ENCODE measurements around the gene DYNLL1.
"Not testable (repeated sequence)": the region's sequence is repeated elsewhere in the genome, so short reads cannot be mapped to it uniquely, and the experiment has no call there.

Gene DYNLL1

DNA sequence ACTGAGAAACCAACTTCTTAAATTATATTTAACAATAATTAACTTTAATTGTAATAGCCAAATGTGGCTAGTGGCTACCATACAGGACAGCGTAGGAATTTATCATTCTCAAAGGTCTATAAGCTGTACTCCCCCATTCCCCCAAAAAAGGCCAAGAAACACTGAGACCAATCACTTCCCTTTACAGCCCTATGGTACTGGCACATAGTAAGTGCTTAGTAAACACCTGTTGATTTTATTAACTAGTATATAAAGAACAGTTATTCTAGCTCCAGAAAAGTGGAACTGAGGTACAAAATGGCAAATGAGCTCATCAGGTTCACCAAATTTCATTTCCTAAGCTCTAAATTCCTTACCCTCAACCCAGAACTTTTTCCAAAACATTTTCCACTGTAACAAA is 20.3 kb upstream of the DYNLL1 start:
- no peak for DNase-seq

- DNase-seq, result no peak
Observed at GRCh38 chr12:120479458-120479857, 16.5 kb upstream of the DYNLL1 start.

DNA sequence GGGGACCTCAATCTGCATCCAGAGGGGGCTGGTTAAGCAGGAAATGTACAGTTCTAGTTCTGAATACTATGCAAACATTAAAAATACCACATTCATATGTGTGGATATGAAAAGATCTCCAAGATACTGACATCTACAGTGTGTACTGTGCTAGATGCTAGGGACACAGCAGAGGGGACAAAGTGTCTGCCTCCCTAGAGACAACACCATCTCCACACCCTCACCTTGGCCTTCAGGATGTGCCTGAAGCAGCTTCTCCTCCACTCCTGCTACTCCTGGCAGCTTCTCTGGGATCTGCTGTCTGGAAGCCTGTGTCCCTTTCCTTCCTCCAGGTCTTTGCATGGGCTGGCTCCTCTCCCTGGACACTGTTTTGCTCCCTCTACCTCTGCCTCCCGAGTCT is 15.7 kb upstream of the DYNLL1 start:
- DNase-seq, result no peak

GRCh38 chr12:120481022-120481767 is 14.7 kb upstream of the DYNLL1 start:
- no peak for DNase-seq

DNA sequence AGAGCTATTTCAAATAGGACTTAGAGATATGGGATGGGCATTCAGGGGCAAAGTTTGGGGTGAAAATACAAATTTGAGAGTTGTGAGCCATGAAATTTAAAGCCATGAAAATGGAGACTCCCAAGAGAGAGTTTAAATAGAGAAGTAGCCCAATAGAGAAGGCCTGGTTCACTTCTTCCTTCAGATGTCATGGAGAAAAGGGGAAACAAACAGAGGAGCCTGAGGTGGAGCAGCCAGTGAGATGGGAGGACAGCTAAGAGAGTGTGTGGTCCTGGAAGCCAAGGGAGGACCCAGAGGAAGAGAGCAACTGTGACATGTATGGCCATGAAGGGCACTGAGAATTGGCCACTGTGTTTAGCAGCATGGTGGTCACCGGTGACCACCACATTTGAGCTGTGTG is 12.3 kb upstream of the DYNLL1 start:
- DNase-seq, result peak; percentile 4

- DNase-seq, result no peak
Observed at GRCh38 chr12:120485961-120486881, 9.7 kb upstream of the DYNLL1 start.

GRCh38 chr12:120487552-120487951 is 8.4 kb upstream of the DYNLL1 start:
- DNase-seq, result not testable (repeated sequence)

GRCh38 chr12:120488057-120488640 is 7.8 kb upstream of the DYNLL1 start:
- DNase-seq, result no peak

DNA sequence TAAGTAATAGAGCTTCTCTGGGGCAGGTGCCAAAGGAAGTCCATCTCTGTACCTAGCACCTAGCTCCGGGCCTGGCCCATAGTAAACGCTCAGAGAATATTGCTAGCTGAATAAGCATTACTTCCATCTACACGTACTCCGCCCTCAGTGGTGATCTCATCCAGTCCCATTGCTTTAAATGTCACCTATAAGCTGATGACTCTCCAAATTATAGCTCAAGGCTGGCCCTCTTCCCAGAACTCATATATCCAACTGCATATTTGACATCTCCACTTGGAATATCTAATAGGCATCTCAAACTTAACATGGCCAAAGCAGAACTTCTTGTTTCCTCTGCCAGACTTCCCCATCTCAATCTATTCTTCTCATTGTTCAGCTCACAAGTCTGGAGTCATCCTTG is 6.9 kb upstream of the DYNLL1 start:
- no peak for DNase-seq

GRCh38 chr12:120490325-120490724 is 5.6 kb upstream of the DYNLL1 start:
- DNase-seq, result no peak

DNA sequence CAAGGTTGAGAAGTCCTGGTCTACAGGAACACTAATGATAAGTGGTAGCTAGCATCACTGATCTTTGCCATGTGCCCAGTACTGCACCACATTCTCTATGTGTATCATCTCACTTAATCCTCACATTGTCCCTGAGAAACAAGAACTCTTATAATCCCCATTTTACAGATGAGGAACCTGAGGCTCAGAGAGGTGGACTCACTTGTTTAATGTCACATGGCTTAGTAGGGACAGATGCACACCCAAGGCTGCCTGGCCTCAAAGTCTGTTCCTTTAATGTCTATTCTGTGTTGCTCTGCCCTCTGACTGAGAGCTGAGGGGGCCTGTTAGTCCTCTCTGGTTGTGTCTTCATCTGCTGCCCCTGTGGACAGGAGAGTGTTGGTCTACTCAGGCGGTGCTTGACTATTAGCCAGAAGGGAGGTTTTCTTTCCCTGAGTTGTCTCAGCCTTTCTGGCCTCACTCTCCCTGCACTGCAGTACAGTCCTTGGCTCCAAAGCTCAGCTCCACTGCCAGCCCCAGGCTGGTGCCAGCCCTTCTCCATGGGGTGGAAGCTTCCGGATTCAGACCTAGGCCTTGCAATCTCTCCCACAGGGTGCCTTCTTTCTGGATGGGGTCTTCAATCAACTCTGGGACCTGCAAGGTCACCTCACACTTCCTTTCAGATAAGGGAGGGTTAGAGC is 4.9 kb upstream of the DYNLL1 start:
- DNase-seq, result no peak

GRCh38 chr12:120495186-120495730 is 655 bp upstream of the DYNLL1 start:
- DNase-seq, result no peak

DNA sequence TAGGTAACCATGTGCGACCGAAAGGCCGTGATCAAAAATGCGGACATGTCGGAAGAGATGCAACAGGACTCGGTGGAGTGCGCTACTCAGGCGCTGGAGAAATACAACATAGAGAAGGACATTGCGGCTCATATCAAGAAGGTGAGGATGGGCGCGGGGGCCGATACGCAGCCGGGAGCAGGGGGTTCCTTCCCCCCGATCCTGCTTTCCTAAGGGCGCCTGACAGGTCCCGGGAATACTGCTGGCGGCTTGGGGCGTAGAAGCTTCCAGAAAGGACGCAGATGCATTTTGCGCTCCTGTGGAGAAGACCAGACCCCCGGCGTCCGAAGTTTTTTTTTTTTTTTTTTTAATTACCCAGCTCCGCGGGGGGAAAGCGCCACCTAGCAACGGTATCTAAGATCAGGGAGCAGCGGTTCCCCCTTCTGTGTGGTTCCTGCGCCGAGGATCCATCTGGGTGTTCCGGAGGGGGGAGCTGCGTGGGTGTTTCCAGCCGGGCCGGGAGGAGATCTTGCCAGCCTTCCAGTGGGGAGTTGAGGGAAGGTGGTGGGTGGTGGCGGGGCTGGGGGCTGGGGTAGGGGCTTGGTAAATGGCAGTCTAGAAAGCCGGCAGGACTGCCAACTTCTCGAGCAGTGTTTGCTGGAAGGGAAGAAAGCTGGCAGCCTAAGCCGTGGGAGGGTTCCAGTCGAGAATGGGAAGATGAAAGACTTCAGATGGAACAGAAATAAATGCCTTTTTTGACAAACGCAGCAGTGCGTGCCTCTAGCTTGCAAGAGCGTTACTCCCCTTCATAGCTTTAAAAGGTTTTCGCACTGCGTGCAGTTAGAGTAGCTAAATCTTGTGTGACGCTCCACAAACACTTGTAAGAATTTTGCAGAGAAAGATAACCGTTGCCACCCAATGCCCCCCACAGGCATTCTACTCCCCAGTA is 764 bp downstream of the DYNLL1 start:
- no peak for DNase-seq

GRCh38 chr12:120497524-120498150 is 1.7 kb downstream of the DYNLL1 start:
- no peak for DNase-seq

- DNase-seq, result no peak
Observed at GRCh38 chr12:120498870-120499515, 3.1 kb downstream of the DYNLL1 start.

DNA sequence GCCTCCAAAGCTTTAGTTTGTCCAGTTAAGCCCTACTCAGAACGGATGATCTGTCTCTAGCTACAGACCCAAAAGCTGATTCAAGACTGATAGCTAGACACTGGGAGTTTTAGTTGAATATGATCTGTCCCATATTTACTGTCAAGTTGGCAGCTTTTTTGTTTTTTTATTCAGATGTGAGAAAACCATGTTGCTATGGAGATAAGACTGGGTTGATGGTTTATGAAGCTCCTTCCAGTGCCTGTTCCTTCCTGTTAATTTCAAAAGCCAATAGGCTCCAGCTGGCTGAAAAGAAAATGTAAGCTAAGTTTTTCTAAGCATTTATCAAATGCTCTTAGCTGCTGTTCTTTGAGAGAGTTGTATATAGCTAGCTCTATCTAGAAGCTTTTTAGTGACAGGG is 4.7 kb downstream of the DYNLL1 start:
- DNase-seq, result no peak

GRCh38 chr12:120504587-120504986 is 8.7 kb downstream of the DYNLL1 start:
- no peak for DNase-seq

DNA sequence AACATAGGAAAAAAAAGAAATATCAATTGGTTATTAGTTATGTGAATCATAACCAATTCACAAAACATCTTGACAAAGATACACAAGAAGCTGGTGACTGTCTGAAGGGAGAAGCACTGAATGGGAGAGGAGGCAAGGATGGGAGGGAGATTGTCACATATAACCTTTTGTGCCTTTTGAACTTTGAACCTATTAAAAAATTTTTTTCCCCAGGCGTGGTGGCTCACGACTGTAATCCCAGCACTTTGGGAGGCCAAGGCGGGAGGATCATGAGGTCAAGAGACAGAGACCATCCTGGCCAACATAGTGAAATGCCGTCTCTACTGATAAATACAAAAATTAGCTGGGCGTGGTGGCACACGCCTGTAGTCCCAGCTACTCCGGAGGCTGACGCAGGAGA is 12.6 kb downstream of the DYNLL1 start:
- no peak for DNase-seq

GRCh38 chr12:120514002-120514401 is 18.1 kb downstream of the DYNLL1 start:
- no peak for DNase-seq

DNA sequence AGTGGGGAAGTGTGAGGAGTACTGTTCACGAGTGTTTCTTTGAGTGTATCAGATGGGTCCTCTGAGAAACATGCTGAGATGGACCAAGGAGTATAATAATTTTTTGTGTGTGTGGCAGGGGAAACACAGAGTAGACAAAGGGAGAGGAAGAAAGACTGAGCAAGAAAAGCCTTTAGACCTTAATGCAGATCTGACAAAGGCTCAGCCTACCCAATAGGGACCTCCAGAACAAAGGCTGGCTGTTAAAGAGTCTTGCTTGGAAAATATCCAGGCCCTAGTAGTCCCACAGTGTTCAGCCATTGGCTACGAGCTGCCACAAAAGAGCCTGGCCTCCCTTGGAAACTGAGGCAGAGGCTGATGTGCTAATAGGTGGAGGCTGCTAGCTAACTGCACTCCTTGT is 19.6 kb downstream of the DYNLL1 start:
- no peak for DNase-seq

GRCh38 chr12:120519324-120519723 is 23.4 kb downstream of the DYNLL1 start:
- DNase-seq, result not testable (repeated sequence)
